Keratinocyte (primary cell): ENCODE data around the gene AFF2. TPM values are rescaled to one million over a fixed set of nuclear protein-coding genes. Genes with fewer than 3 reads are reported as not detected.

Experiments used
- DNase-seq: peaks from one replicate; pipeline ENCODE4 v3.0.0-alpha.2; 2011; ENCODE audit warnings: low read depth, missing footprints, low spot score
- FAIRE-seq: peaks from 2 replicates; lab custom pipeline; 2011; peaks lifted over from hg19 to GRCh38; lab: Jason Lieb, UNC
- H2AFZ ChIP-seq: 2 replicates; pipeline ENCODE4 v1.6.0; 2012; ENCODE audit warnings: low read length, control low read depth, inconsistent platforms; ENCODE audit not compliant: control insufficient read depth
- H3K27ac ChIP-seq: 2 replicates; pipeline ENCODE4 v1.5.1; 2011; ENCODE audit warnings: low read length; ENCODE audit not compliant: control insufficient read depth, insufficient read depth
- H3K27me3 ChIP-seq: 3 replicates; pipeline ENCODE4 v1.6.0; 2011; ENCODE audit warnings: low read length; ENCODE audit not compliant: control insufficient read depth, insufficient read depth; ENCODE audit errors: extremely low read depth
- H3K36me3 ChIP-seq, 2 experiments: 2 replicates in 1 of 2; 3 replicates in 1 of 2; pipeline ENCODE4 v1.5.1; 2011; ENCODE audit warnings: low read length in 2 of 2, mild to moderate bottlenecking in 1 of 2; ENCODE audit not compliant: control insufficient read depth in 2 of 2, insufficient read depth in 2 of 2; ENCODE audit errors: extremely low read depth in 1 of 2
- H3K4me1 ChIP-seq: 3 replicates; pipeline ENCODE4 v1.5.1; 2011; ENCODE audit warnings: low read length; ENCODE audit not compliant: control insufficient read depth, insufficient read depth; ENCODE audit errors: extremely low read depth
- H3K4me2 ChIP-seq: 3 replicates; pipeline ENCODE4 v1.6.0; 2011; ENCODE audit warnings: low read depth, low read length; ENCODE audit not compliant: control insufficient read depth, insufficient read depth; ENCODE audit errors: extremely low read depth
- H3K4me3 ChIP-seq, 3 experiments: fragments of 200-600 bp in 1 of 3; sonication (generic) in 1 of 3; 2 replicates in 2 of 3; 3 replicates in 1 of 3; pipeline ENCODE4 v1.5.1; 2011 to 2016; ENCODE audit warnings: low read length in 3 of 3, mild to moderate bottlenecking in 3 of 3, control low read depth in 2 of 3, inconsistent platforms in 1 of 3, low read depth in 1 of 3, mixed read lengths in 1 of 3, mixed run types in 1 of 3, moderate library complexity in 1 of 3; ENCODE audit not compliant: control insufficient read depth in 2 of 3, insufficient read depth in 2 of 3; ENCODE audit errors: extremely low read depth in 1 of 3
- H3K79me2 ChIP-seq: 2 replicates; pipeline ENCODE4 v1.6.0; 2012; ENCODE audit warnings: low read length; ENCODE audit not compliant: control insufficient read depth, insufficient read depth
- H3K9ac ChIP-seq: 3 replicates; pipeline ENCODE4 v1.6.0; 2011; ENCODE audit warnings: low read length; ENCODE audit not compliant: control insufficient read depth, insufficient read depth; ENCODE audit errors: extremely low read depth
- H3K9me1 ChIP-seq: 3 replicates; pipeline ENCODE4 v1.6.0; 2011; ENCODE audit warnings: low read length; ENCODE audit not compliant: control insufficient read depth, insufficient read depth; ENCODE audit errors: extremely low read depth
- H3K9me3 ChIP-seq: 2 replicates; pipeline ENCODE4 v1.5.1; 2012; ENCODE audit warnings: low read depth, low read length; ENCODE audit not compliant: control insufficient read depth
- H4K20me1 ChIP-seq: 3 replicates; pipeline ENCODE4 v1.6.0; 2011; ENCODE audit warnings: low read length; ENCODE audit not compliant: control insufficient read depth, insufficient read depth; ENCODE audit errors: extremely low read depth
- EZH2 ChIP-seq: IDR thresholded peaks from one replicate; pipeline ENCODE4 v1.6.1; 2012; ENCODE audit warnings: inconsistent platforms, mild to moderate bottlenecking, low read length, moderate library complexity
- dilution Hi-C: fragments of 300-500 bp; cut with MboI; formaldehyde crosslinking; loops from one replicate; pipeline ENCODE4 v1.7.0; 2020; ENCODE audit warnings: low sequenced_read_pairs; ENCODE audit not compliant: extremely low pct_ligation_motif_present
- polyA plus RNA-seq, 5 experiments: library from polyadenylated mRNA; depleted of rRNA in 3 of 5; stranded (reverse) in 3 of 5; stranded (forward) in 1 of 5; unstranded in 1 of 5; fragments of >200 nt; gene quantifications; 1 replicate in 1 of 5; 2 replicates in 3 of 5; 3 replicates in 1 of 5; pipeline versions ENCODE4 v1.2.1 to v1.2.3, GENCODE V29; 2011 to 2012; ENCODE audit warnings: missing spikeins in 2 of 5, low read depth in 1 of 5, low replicate concordance in 1 of 5
- TF ChIP-seq, protein P1 (sequence below), 3 experiments: IDR thresholded peaks in 1 of 3; conservative IDR thresholded peaks in 1 of 3; optimal IDR thresholded peaks in 1 of 3; 2 replicates in 2 of 3; 3 replicates in 1 of 3; pipeline versions ENCODE3 to v1.5.1; 2011; ENCODE audit warnings: low read length in 3 of 3, mild to moderate bottlenecking in 3 of 3, moderate library complexity in 2 of 3, control low read depth in 1 of 3, inconsistent platforms in 1 of 3; ENCODE audit not compliant: insufficient read depth in 2 of 3; ENCODE audit errors: extremely low read depth in 1 of 3

Gene AFF2
- polyA plus RNA-seq, 1 donor (not counting 4 experiments of a cell fraction or from before 2014, with no cell fraction given), result 0.01 TPM

GRCh38 chrX:148552775-148553174, 52.4 kb downstream of the AFF2 start:
- H2AFZ ChIP-seq, result no peak overlapping the region
- no peak overlapping the region for H3K4me2 ChIP-seq
- H3K9ac ChIP-seq, result no peak overlapping the region
- no peaks in the 10 kb centered on the region for H3K9me3 ChIP-seq
- dilution Hi-C loops, result no loop called here
- H4K20me1 ChIP-seq, result no peaks in the 10 kb centered on the region
- H3K36me3 ChIP-seq, result no peaks in the 10 kb centered on the region
- TF ChIP-seq, protein P1, sequence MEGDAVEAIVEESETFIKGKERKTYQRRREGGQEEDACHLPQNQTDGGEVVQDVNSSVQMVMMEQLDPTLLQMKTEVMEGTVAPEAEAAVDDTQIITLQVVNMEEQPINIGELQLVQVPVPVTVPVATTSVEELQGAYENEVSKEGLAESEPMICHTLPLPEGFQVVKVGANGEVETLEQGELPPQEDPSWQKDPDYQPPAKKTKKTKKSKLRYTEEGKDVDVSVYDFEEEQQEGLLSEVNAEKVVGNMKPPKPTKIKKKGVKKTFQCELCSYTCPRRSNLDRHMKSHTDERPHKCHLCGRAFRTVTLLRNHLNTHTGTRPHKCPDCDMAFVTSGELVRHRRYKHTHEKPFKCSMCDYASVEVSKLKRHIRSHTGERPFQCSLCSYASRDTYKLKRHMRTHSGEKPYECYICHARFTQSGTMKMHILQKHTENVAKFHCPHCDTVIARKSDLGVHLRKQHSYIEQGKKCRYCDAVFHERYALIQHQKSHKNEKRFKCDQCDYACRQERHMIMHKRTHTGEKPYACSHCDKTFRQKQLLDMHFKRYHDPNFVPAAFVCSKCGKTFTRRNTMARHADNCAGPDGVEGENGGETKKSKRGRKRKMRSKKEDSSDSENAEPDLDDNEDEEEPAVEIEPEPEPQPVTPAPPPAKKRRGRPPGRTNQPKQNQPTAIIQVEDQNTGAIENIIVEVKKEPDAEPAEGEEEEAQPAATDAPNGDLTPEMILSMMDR (optimal IDR thresholded peaks at IDR 0.05 in 1 of 3, IDR thresholded peaks at IDR 0.05 in 1 of 3, conservative IDR thresholded peaks at IDR 0.05 in 1 of 3; ENCODE audit: extremely low read depth in 1 of 3, insufficient read depth in 2 of 3, low read length in 3 of 3), result peak in 1 of 3 experiments; percentile 11
- no peak for TF ChIP-seq EZH2
- no peaks in the 10 kb centered on the region for H3K9me1 ChIP-seq
- no peak overlapping the region for H3K4me3 ChIP-seq
- DNase-seq, result no peak
- no peaks in the 10 kb centered on the region for H3K27me3 ChIP-seq
- H3K27ac ChIP-seq, result no peak overlapping the region
- H3K4me1 ChIP-seq, result no peaks in the 10 kb centered on the region
- FAIRE-seq, result no peak
- no peaks in the 10 kb centered on the region for H3K79me2 ChIP-seq

GRCh38 chrX:148555101-148555500, 54.7 kb downstream of the AFF2 start:
- FAIRE-seq (no peak), DNase-seq (no peak)
- no peak overlapping the region for H3K4me2 ChIP-seq
- no peaks in the 10 kb centered on the region for H3K79me2 ChIP-seq
- no peaks in the 10 kb centered on the region for H3K36me3 ChIP-seq
- H2AFZ ChIP-seq, result peak overlapping the region; percentile 20
- H3K27me3 ChIP-seq, result no peaks in the 10 kb centered on the region
- H3K9me1 ChIP-seq, result no peaks in the 10 kb centered on the region
- H3K27ac ChIP-seq, result no peak overlapping the region
- no peak for TF ChIP-seq EZH2
- no peaks in the 10 kb centered on the region for H4K20me1 ChIP-seq
- no peak overlapping the region for H3K4me3 ChIP-seq
- no peak overlapping the region for H3K9ac ChIP-seq
- H3K4me1 ChIP-seq, result no peaks in the 10 kb centered on the region
- H3K9me3 ChIP-seq, result no peaks in the 10 kb centered on the region
- dilution Hi-C loops, result no loop called here
